Thyroid gland (tissue), 4 donors: ENCODE measurements around the gene SHISA2.

Experiments
- CTCF ChIP-seq, 6 experiments: fragments of 200-600 bp in 3 of 6; fragments of 450-650 bp in 3 of 6; sonication (generic) in 3 of 6; IDR thresholded peaks; one replicate each; pipeline ENCODE4 v1.5.1; 2016 to 2019; ENCODE audit warnings: antibody characterized with exemption in 6 of 6, mild to moderate bottlenecking in 2 of 6, inconsistent platforms in 1 of 6, moderate library complexity in 1 of 6
- POLR2A ChIP-seq, 2 donors: fragments of 450-650 bp; IDR thresholded peaks; one replicate each; pipeline ENCODE4 v1.6.1; 2017; ENCODE audit warnings: antibody characterized with exemption in 2 of 2, mild to moderate bottlenecking in 2 of 2, moderate library complexity in 1 of 2

- TF ChIP-seq CTCF (IDR thresholded peaks at IDR 0.05), result no peak
- TF ChIP-seq POLR2A (IDR thresholded peaks at IDR 0.05), result no peak
Observed at GRCh38 chr13:26038931-26039475, 12.8 kb downstream of the SHISA2 start.
